Epidermal melanocyte (primary cell): Measurements from ENCODE around the gene RASA3.
"Not testable (repeated sequence)": the region's sequence is repeated elsewhere in the genome, so short reads cannot be mapped to it uniquely, and the experiment has no call there.

ENCODE experiments used
- DNase-seq: peaks from one replicate; pipeline ENCODE4 v3.0.0; 2011; ENCODE audit warnings: low spot score; ENCODE audit not compliant: insufficient read length

RASA3 gene

GRCh38 chr13:114023716-114024602, 108.5 kb downstream of the RASA3 start:
- no peak for DNase-seq

GRCh38 chr13:114022876-114023275, 109.5 kb downstream of the RASA3 start:
- no peak for DNase-seq

GRCh38 chr13:114022309-114022669, 110.1 kb downstream of the RASA3 start:
- no peak for DNase-seq

- no peak for DNase-seq
These were observed 110.7 kb downstream of the RASA3 start for GRCh38 chr13:114021464-114022308.

- no peak for DNase-seq
These were observed 111.5 kb downstream of the RASA3 start for GRCh38 chr13:114020750-114021463.

- not testable (repeated sequence) for DNase-seq
These were observed 112.3 kb downstream of the RASA3 start for GRCh38 chr13:114020134-114020533.

- DNase-seq = no peak
These were observed 113.1 kb downstream of the RASA3 start for GRCh38 chr13:114019367-114019766.

- no peak for DNase-seq
These were observed 113.9 kb downstream of the RASA3 start for GRCh38 chr13:114018461-114019055.

GRCh38 chr13:114017966-114018365, 114.5 kb downstream of the RASA3 start:
- DNase-seq = no peak

GRCh38 chr13:114017028-114017630, 115.3 kb downstream of the RASA3 start:
- no peak for DNase-seq

GRCh38 chr13:114016321-114017027, 115.9 kb downstream of the RASA3 start:
- no peak for DNase-seq

- no peak for DNase-seq
These were observed 116.5 kb downstream of the RASA3 start for GRCh38 chr13:114015969-114016295.

GRCh38 chr13:114015111-114015968, 117.1 kb downstream of the RASA3 start:
- DNase-seq = no peak

- no peak for DNase-seq
These were observed 118.3 kb downstream of the RASA3 start for GRCh38 chr13:114013952-114014629.

GRCh38 chr13:114013336-114013735, 119.1 kb downstream of the RASA3 start:
- DNase-seq = no peak

- DNase-seq = no peak
These were observed 119.5 kb downstream of the RASA3 start for GRCh38 chr13:114012921-114013320.

- no peak for DNase-seq
These were observed 120.3 kb downstream of the RASA3 start for GRCh38 chr13:114012141-114012540.

GRCh38 chr13:114011226-114011625, 121.2 kb downstream of the RASA3 start:
- DNase-seq = no peak
